NCI-H187 (cell line): ENCODE data around the gene TCAP.
"Not testable (repeated sequence)": the region's sequence is repeated elsewhere in the genome, so short reads cannot be mapped to it uniquely, and the experiment has no call there.

ENCODE experiments used
- DNase-seq, 2 experiments: peaks; one replicate each; lab custom pipeline; 2025; lab: John Stamatoyannopoulos, UW

The TCAP gene

GRCh38 chr17:39705786-39706348 lies 40.7 kb downstream of the TCAP start:
- no peak for DNase-seq

DNA sequence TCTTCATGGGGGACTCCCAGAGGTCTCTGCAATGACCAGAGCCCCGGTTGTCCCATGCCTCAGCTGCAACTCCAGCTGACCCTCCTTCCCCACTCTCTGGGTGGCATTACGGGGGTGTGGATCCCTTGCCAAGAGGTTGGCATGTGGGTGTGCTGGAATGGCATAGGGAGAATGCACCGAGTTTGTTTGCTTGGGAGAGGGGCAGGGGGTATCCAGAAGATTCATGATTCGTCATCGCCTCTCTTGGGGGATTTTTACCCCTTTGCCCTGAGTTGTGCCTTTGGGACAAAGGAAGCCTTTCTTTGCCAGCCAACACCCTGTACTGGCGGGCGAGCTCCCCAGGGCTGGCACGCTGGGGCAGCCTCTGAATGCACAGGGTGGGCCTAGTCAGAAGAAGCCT lies 41.2 kb downstream of the TCAP start:
- no peak for DNase-seq

DNA sequence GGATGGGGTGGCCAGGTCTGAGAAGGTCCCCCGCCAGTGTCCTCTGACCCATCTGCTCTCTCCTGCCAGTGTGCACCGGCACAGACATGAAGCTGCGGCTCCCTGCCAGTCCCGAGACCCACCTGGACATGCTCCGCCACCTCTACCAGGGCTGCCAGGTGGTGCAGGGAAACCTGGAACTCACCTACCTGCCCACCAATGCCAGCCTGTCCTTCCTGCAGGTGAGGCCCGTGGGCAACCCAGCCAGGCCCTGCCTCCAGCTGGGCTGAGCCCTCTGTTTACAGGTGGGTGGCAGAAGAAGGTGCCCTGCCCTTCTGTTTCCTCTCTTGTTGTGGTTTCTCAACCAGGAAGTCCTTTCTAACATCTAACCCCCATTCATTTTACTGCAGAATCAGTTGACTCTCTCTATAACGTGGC lies 41.8 kb downstream of the TCAP start:
- no peak for DNase-seq

GRCh38 chr17:39709319-39709997 lies 44.3 kb downstream of the TCAP start:
- no peak for DNase-seq

DNA sequence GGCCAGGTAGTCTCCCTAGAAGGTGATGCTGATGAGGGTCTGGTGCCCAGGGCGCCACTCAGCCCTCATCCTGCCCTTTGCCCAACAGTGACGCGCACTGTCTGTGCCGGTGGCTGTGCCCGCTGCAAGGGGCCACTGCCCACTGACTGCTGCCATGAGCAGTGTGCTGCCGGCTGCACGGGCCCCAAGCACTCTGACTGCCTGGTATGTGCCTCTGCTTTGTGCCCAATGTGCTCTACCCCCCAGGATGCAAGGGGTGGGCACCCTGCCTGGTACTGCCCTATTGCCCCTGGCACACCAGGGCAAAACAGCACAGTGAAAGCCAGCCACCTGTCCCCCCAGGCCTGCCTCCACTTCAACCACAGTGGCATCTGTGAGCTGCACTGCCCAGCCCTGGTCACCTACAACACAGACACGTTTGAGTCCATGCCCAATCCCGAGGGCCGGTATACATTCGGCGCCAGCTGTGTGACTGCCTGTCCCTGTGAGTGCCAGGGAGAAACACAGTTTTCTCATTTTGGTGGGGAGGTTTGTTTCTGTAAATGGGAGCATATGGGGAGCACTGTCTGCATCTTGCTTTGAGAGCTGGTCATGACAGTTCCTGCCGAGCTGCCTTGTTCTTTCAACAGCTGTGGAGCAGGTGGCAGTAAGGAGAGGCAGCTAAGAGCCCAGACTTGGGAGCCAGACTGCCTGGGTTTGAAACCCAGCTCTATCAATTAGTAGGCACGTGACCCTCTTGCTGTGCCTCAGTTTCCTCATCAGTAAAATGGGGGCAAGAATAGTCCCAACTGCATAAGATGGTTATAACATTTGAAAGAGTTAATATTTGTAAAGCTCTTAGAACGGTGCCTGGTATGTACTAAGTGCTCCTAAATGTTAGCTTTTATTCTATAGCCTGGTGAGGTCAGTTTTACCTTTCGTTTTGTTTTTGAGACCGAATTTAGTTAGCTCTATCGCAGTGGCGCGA lies 45.1 kb downstream of the TCAP start:
- DNase-seq, result no peak

DNA sequence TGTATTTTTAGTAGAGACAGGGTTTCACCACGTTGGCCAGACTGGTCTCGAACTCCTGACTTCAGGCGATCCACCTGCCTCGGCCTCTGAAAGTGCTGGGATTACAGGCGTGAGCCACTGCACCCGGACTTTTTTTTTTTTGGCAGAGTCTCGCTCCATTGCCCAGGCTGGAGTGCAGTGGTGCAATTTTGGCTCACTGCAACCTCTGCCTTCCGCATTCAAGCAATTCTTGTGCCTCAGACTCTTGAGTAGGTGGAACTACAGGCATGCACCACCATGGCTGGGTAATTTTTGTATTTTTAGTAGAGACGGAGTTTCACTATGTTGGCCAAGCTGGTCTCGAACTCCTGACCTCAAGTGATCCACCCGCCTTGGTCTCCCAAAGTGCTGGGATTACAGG lies 45.9 kb downstream of the TCAP start:
- DNase-seq, result not testable (repeated sequence)

GRCh38 chr17:39711851-39712250 lies 46.7 kb downstream of the TCAP start:
- no peak for DNase-seq

DNA sequence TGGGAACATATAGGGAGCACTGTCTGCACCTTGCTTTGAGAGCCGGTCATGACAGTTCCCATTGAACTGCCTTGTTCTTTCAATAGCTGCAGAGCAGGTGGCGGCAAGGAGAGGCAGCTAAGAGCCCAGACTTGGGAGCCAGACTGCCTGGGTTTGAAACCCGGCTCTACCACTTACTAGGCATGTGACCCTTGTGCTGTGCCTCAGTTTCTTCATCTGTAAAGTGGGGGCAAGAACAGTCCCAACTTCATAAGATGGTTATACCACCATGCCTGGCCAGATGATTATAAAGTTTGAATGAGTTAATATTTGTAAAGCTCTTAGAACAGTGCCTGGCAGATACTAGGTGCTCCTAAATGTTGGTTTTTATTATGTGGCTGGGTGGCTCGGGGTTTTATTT lies 49.1 kb downstream of the TCAP start:
- DNase-seq, result no peak

DNA sequence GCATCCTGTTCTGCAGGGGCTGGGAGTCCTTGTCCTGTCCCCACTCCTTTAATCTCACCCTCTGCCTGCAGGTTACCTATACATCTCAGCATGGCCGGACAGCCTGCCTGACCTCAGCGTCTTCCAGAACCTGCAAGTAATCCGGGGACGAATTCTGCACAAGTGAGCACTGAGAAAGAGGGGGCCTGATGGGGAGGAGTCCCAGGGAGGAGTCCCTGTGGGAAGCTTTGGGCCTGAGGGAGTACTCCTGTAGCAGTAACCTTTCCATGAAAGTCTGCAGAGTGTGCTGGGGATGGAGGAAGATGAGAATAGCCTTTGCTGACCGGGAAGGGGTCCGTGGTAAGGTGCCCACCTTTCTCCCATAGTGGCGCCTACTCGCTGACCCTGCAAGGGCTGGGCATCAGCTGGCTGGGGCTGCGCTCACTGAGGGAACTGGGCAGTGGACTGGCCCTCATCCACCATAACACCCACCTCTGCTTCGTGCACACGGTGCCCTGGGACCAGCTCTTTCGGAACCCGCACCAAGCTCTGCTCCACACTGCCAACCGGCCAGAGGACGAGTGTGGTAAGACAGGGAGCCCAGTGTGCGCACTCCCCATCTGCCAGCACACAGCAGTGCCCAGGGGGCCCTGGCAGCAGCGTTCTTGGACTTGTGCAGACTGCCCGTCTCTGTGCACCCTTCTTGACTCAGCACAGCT lies 50.4 kb downstream of the TCAP start:
- DNase-seq, result no peak
